HEK293T (cell line): ENCODE measurements around the gene CHST11.

Source experiments
- CTCF ChIA-PET: fragments of 350-600 bp; formaldehyde crosslinking; extraction: SDS; loops from one replicate; lab custom pipeline; 2021; ENCODE audit warnings: antibody characterized with exemption, inconsistent platforms; lab: Yijun Ruan, JAX
- POLR2A ChIA-PET: fragments of 350-600 bp; formaldehyde crosslinking; extraction: SDS; loops from one replicate; lab custom pipeline; 2020; ENCODE audit warnings: antibody characterized with exemption, inconsistent platforms; lab: Yijun Ruan, JAX
- DNase-seq: peaks from one replicate; pipeline ENCODE4 v3.0.0; 2012; ENCODE audit warnings: mixed read lengths; ENCODE audit errors: extremely low spot score
- ARNT ChIP-seq: fragments of 450-650 bp; IDR thresholded peaks from 2 replicates; pipeline ENCODE4 v1.6.1; 2017; ENCODE audit warnings: mild to moderate bottlenecking
- BHLHE40 ChIP-seq: fragments of 450-650 bp; IDR thresholded peaks from 2 replicates; pipeline ENCODE4 v1.6.1; 2016; ENCODE audit warnings: mild to moderate bottlenecking, moderate library complexity, borderline replicate concordance
- CTBP1 ChIP-seq: fragments of 450-650 bp; IDR thresholded peaks from 2 replicates; pipeline ENCODE4 v1.6.1; 2016; ENCODE audit warnings: borderline replicate concordance
- ELF4 ChIP-seq: fragments of 450-650 bp; IDR thresholded peaks from 2 replicates; pipeline ENCODE4 v1.6.1; 2017; ENCODE audit warnings: antibody characterized with exemption
- FOXA1 ChIP-seq: fragments of 450-650 bp; IDR thresholded peaks from 2 replicates; pipeline ENCODE4 v1.6.1; 2016; ENCODE audit warnings: mild to moderate bottlenecking
- FOXK2 ChIP-seq: fragments of 450-650 bp; IDR thresholded peaks from 2 replicates; pipeline ENCODE4 v1.6.1; 2016; ENCODE audit warnings: mild to moderate bottlenecking
- FOXM1 ChIP-seq: fragments of 450-650 bp; IDR thresholded peaks from 2 replicates; pipeline ENCODE4 v1.6.1; 2017; ENCODE audit warnings: mild to moderate bottlenecking, borderline replicate concordance
- HDGF ChIP-seq: fragments of 450-650 bp; IDR thresholded peaks from 2 replicates; pipeline ENCODE4 v1.6.1; 2017; ENCODE audit warnings: antibody characterized with exemption, borderline replicate concordance
- L3MBTL2 ChIP-seq: fragments of 450-650 bp; conservative IDR thresholded peaks from 2 replicates; pipeline ENCODE4 v1.6.1; 2016; ENCODE audit warnings: mild to moderate bottlenecking
- LEF1 ChIP-seq: fragments of 450-650 bp; IDR thresholded peaks from 2 replicates; pipeline ENCODE4 v1.6.1; 2017; ENCODE audit warnings: mild to moderate bottlenecking, borderline replicate concordance
- NFRKB ChIP-seq: fragments of 450-650 bp; IDR thresholded peaks from 2 replicates; pipeline ENCODE4 v1.6.1; 2016; ENCODE audit warnings: mild to moderate bottlenecking, moderate library complexity
- PKNOX1 ChIP-seq: fragments of 450-650 bp; IDR thresholded peaks from 2 replicates; pipeline ENCODE4 v1.6.1; 2016
- SP1 ChIP-seq: fragments of 450-650 bp; IDR thresholded peaks from 2 replicates; pipeline ENCODE4 v1.6.1; 2017
- SUZ12 ChIP-seq: fragments of 450-650 bp; IDR thresholded peaks from 2 replicates; pipeline ENCODE4 v1.6.1; 2016; ENCODE audit warnings: mild to moderate bottlenecking
- TARDBP ChIP-seq: fragments of 450-650 bp; IDR thresholded peaks from 2 replicates; pipeline ENCODE4 v1.6.1; 2016
- ZNF384 ChIP-seq: fragments of 450-650 bp; IDR thresholded peaks from 2 replicates; pipeline ENCODE4 v1.6.1; 2016

CHST11 gene

GRCh38 chr12:104532636-104533035, 75.9 kb downstream of the CHST11 start:
- CTCF ChIA-PET = no interaction called here
- POLR2A ChIA-PET = no interaction called here
- no peak for TF ChIP-seq L3MBTL2
- no peak for TF ChIP-seq ELF4
- TF ChIP-seq HDGF = no peak
- no peak for TF ChIP-seq ZNF384
- TF ChIP-seq CTBP1 = no peak
- TF ChIP-seq BHLHE40 = no peak
- no peak for TF ChIP-seq FOXK2
- no peak for TF ChIP-seq FOXM1
- TF ChIP-seq LEF1 = no peak
- no peak for TF ChIP-seq PKNOX1
- no peak for TF ChIP-seq TARDBP
- no peak for TF ChIP-seq SP1
- TF ChIP-seq NFRKB = no peak
- no peak for TF ChIP-seq SUZ12
- no peak for TF ChIP-seq FOXA1
- no peak for DNase-seq

DNA sequence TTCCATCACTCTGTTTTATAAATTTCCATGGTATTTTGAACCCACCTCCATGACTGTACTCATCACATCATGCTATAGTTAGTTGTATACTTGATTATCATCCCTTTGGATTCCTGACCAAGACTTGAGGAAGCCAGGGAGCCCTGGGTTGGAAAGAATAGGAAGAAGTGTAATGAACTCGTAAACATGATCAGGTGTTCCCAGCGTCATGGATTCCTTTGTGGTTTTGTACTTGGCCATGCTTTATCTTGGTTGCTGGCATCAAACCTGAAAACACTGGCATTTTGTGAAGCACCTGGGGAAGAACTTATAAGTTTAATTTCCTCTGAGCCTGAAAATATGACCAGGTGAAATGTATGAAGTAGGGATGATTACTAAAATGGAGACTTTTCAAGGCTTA, 76.4 kb downstream of the CHST11 start:
- no peak for DNase-seq
- POLR2A ChIA-PET = no interaction called here
- CTCF ChIA-PET = no interaction called here
- no peak for TF ChIP-seq NFRKB
- TF ChIP-seq FOXK2 = no peak
- TF ChIP-seq SUZ12 = no peak
- no peak for TF ChIP-seq TARDBP
- TF ChIP-seq ARNT = no peak

- POLR2A ChIA-PET = no interaction called here
- CTCF ChIA-PET = no interaction called here
- TF ChIP-seq SUZ12 = no peak
- TF ChIP-seq PKNOX1 = no peak
- no peak for TF ChIP-seq HDGF
- TF ChIP-seq FOXK2 = no peak
- no peak for TF ChIP-seq ZNF384
- no peak for DNase-seq
These were observed 77.6 kb downstream of the CHST11 start for GRCh38 chr12:104534162-104534856.

DNA sequence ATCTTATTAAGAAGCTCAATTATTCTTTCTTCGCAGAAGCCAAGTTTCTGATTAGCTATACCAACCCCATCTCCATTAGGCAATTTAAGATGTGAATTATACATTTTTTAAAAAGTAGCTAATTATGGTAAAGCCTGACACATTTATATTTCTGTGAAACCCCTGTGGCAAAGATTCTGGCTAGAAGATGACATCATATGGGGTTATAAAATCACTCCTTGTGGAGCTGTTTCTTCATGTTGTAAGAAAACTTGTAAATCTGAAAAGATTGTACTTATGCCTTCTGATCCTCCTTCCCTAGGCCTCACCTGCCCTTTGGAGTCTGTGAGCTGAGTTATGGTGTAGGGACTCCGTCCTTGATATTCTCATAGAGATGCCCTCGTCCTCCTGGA, 78.1 kb downstream of the CHST11 start:
- ChIA-PET CTCF (no interaction called here), POLR2A (no interaction called here)
- DNase-seq = no peak
- TF ChIP-seq ARNT = no peak
- no peak for TF ChIP-seq PKNOX1
- no peak for TF ChIP-seq FOXA1
- no peak for TF ChIP-seq FOXK2
- no peak for TF ChIP-seq ZNF384
- TF ChIP-seq BHLHE40 = no peak
- TF ChIP-seq NFRKB = no peak
- no peak for TF ChIP-seq CTBP1
- TF ChIP-seq SP1 = no peak

DNA sequence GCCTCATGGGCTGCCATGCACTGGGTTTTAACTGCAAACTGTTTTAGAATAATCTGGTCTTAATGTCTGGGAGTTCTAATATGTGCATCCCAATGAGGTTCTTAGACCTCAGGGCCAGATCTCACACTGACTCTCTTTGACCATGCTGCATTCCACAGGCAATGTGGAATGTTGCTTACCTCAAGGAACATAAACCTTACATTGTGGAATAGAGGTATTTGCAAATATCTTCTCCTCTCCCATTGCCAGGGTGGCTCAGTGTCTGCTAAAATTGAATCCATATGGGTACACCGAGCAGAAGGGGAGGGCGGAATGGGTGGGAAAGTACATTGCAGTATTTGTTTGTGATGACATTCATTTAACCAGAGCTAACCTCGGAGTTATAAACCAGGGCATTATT, 78.6 kb downstream of the CHST11 start:
- DNase-seq = no peak
- no peak for TF ChIP-seq FOXA1
- no peak for TF ChIP-seq ZNF384
- TF ChIP-seq CTBP1 = no peak
- no peak for TF ChIP-seq LEF1
- TF ChIP-seq SUZ12 = no peak
- TF ChIP-seq FOXM1 = no peak
- CTCF ChIA-PET = no interaction called here
- POLR2A ChIA-PET = no interaction called here

GRCh38 chr12:104536841-104537240, 80.1 kb downstream of the CHST11 start:
- no peak for DNase-seq
- POLR2A ChIA-PET = no interaction called here
- TF ChIP-seq TARDBP = no peak
- no peak for TF ChIP-seq SP1
- TF ChIP-seq ELF4 = no peak
- no peak for TF ChIP-seq FOXA1
- CTCF ChIA-PET = no interaction called here

DNA sequence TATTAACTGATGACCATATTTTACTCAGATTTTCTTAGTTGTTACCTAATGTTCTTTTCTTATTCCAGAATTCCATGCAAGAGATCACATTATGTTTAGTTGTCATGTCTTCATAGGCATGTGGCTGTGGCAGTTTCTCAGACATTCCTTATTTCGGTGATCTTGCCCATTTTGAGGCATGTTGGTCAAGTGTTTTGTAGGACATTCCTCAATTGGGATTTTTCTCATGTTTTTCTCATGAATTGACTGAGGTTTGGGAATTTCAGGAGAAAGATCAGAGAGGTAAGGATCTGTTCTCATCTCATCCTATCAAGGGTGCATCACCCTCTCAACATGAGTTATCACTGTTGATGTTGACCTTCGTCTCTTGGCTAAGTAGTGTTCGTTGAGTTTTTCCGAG, 81.3 kb downstream of the CHST11 start:
- TF ChIP-seq TARDBP (no peak), NFRKB (no peak), SUZ12 (no peak), FOXA1 (no peak), ZNF384 (no peak), BHLHE40 (no peak), CTBP1 (no peak), L3MBTL2 (no peak), LEF1 (no peak), ARNT (no peak), HDGF (no peak), ELF4 (no peak), SP1 (no peak), FOXM1 (no peak), PKNOX1 (no peak), FOXK2 (no peak)
- CTCF ChIA-PET = no interaction called here
- POLR2A ChIA-PET = no interaction called here
- DNase-seq = no peak
